CD4-positive, alpha-beta memory T cell (primary cell): ENCODE data around the gene HSPA9. TPM values are rescaled to one million over a fixed set of nuclear protein-coding genes. Genes with fewer than 3 reads are reported as not detected.
"Not testable (repeated sequence)": the region's sequence is repeated elsewhere in the genome, so short reads cannot be mapped to it uniquely, and the experiment has no call there.

Source experiments
- CTCF ChIA-PET: fragments of 350-600 bp; sonication (Branson Sonifier 250); formaldehyde crosslinking; loops from one replicate; lab custom pipeline; 2021; ENCODE audit warnings: inconsistent platforms; ENCODE audit not compliant: partially characterized antibody; lab: Charles Lee
- POLR2A ChIA-PET: fragments of 350-600 bp; sonication (Branson Sonifier 250); formaldehyde crosslinking; loops from one replicate; lab custom pipeline; 2021; ENCODE audit not compliant: partially characterized antibody; lab: Charles Lee
- DNase-seq, 5 donors: peaks; one replicate each; pipeline versions ENCODE4 v3.0.0 to v3.0.0-alpha.2; 2020 to 2022; ENCODE audit warnings: mixed read lengths in 1 of 5
- H3K27ac ChIP-seq: one replicate; pipeline ENCODE4 v1.7.0; 2013; ENCODE audit warnings: low read depth, low read length
- H3K27me3 ChIP-seq: 2 replicates; pipeline ENCODE4 v1.7.0; 2013; ENCODE audit warnings: mild to moderate bottlenecking, low read length, moderate library complexity; ENCODE audit not compliant: insufficient read depth
- H3K36me3 ChIP-seq: 2 replicates; pipeline ENCODE4 v1.7.0; 2013; ENCODE audit warnings: mild to moderate bottlenecking, low read length, moderate library complexity; ENCODE audit not compliant: insufficient read depth
- H3K4me1 ChIP-seq: 2 replicates; pipeline ENCODE4 v1.7.0; 2013; ENCODE audit warnings: mild to moderate bottlenecking, low read length, moderate library complexity; ENCODE audit not compliant: insufficient read depth
- H3K4me3 ChIP-seq, 2 donors: one replicate each; pipeline ENCODE4 v1.7.0; 2013; ENCODE audit warnings: low read length in 2 of 2, mild to moderate bottlenecking in 1 of 2
- H3K9me3 ChIP-seq, 2 donors: one replicate each; pipeline ENCODE4 v1.7.0; 2013; ENCODE audit warnings: low read length in 2 of 2, control low read depth in 1 of 2; ENCODE audit not compliant: control insufficient read depth in 1 of 2
- H3K27ac Mint-ChIP-seq, 7 donors: one replicate each; pipeline ENCODE4 v1.8.0; 2020 to 2021; ENCODE audit warnings: mixed read lengths in 7 of 7, mild to moderate bottlenecking in 6 of 7, inconsistent platforms in 3 of 7, moderate library complexity in 3 of 7
- H3K27me3 Mint-ChIP-seq, 2 donors: one replicate each; pipeline ENCODE4 v1.8.0; 2020 to 2021; ENCODE audit warnings: mixed read lengths in 2 of 2
- H3K36me3 Mint-ChIP-seq, 2 donors: one replicate each; pipeline ENCODE4 v1.8.0; 2020 to 2021; ENCODE audit warnings: mixed read lengths in 2 of 2, inconsistent platforms in 1 of 2, mild to moderate bottlenecking in 1 of 2
- H3K4me1 Mint-ChIP-seq, 4 donors: one replicate each; pipeline ENCODE4 v1.8.0; 2020 to 2021; ENCODE audit warnings: mixed read lengths in 4 of 4, mild to moderate bottlenecking in 1 of 4
- H3K4me3 Mint-ChIP-seq, 8 donors: one replicate each; pipeline ENCODE4 v1.8.0; 2020 to 2021; ENCODE audit warnings: mixed read lengths in 8 of 8, mild to moderate bottlenecking in 7 of 8, moderate library complexity in 6 of 8, inconsistent platforms in 3 of 8
- H3K9me3 Mint-ChIP-seq, 8 donors: one replicate each; pipeline ENCODE4 v1.8.0; 2020 to 2021; ENCODE audit warnings: mixed read lengths in 8 of 8, mild to moderate bottlenecking in 5 of 8, inconsistent platforms in 3 of 8, moderate library complexity in 1 of 8
- intact Hi-C: fragments of 100-400 bp; cut with micrococcal nuclease; formaldehyde crosslinking; loops from one replicate; pipeline ENCODE4 v1.15.1; 2023
- polyA plus RNA-seq, 2 donors: library from polyadenylated mRNA; unstranded; fragments of 300-500 nt; fragmentation: Illumina TruSeq; gene quantifications; one replicate each; pipeline ENCODE4 v1.2.3, GENCODE V29; 2021
- total RNA-seq, 2 experiments: library from RNA; stranded (reverse); gene quantifications; one replicate each; pipeline ENCODE4 v1.2.3, GENCODE V29; 2021

HSPA9 gene
- total and polyA plus RNA-seq, 4 experiments from 2014 or later, result 144 to 171 (median 154) TPM

GRCh38 chr5:138507485-138507884 lies 67.7 kb downstream of the HSPA9 start:
- H3K9me3 Mint-ChIP-seq, H3K4me1 Mint-ChIP-seq, H3K27me3 Mint-ChIP-seq, H3K9me3 ChIP-seq, DNase-seq, H3K27ac ChIP-seq, H3K27ac Mint-ChIP-seq, intact Hi-C loops, H3K27me3 ChIP-seq, H3K4me3 ChIP-seq, H3K4me3 Mint-ChIP-seq, POLR2A ChIA-PET, H3K4me1 ChIP-seq: not testable (repeated sequence)
- H3K36me3 Mint-ChIP-seq, result peaks cover 34 to 44% of the 10 kb centered on the region in 2 donors
- peaks cover 36% of the 10 kb centered on the region for H3K36me3 ChIP-seq
- CTCF ChIA-PET, result interaction anchor here (3.5 kb wide), 1 partner anchor 59 kb away, joined by 31 read pairs; no protein-coding TSS in a partner anchor

- intact Hi-C loops, result no loop called here
- ChIA-PET POLR2A (no interaction called here), CTCF (no interaction called here)
- Histone ChIP-seq H3K4me1 (no peaks in the 10 kb centered on the region), H3K9me3 (no peaks in the 10 kb centered on the region), H3K36me3 (peaks cover 32% of the 10 kb centered on the region), H3K27me3 (no peaks in the 10 kb centered on the region), H3K4me3 (no peak overlapping the region), H3K27ac (no peak overlapping the region)
- Mint-ChIP-seq H3K4me1 (peaks cover 0 to 4% (median 1%) of the 10 kb centered on the region in 4 donors), H3K4me3 (no peak overlapping the region), H3K36me3 (peaks cover 32 to 38% of the 10 kb centered on the region in 2 donors), H3K9me3 (no peaks in the 10 kb centered on the region), H3K27ac (no peak overlapping the region), H3K27me3 (no peaks in the 10 kb centered on the region)
- DNase-seq, result no peak
Measured at GRCh38 chr5:138506370-138507306, 68.6 kb downstream of the HSPA9 start.

GRCh38 chr5:138504799-138505198 lies 70.4 kb downstream of the HSPA9 start:
- Mint-ChIP-seq H3K27me3 (no peaks in the 10 kb centered on the region), H3K27ac (peak overlapping the region in 3 of 7 donors; percentile 12 to 30 (median 18)), H3K9me3 (no peaks in the 10 kb centered on the region), H3K36me3 (peaks cover 17 to 26% of the 10 kb centered on the region in 2 donors), H3K4me1 (peaks cover 0 to 4% (median 1%) of the 10 kb centered on the region in 4 donors), H3K4me3 (no peak overlapping the region)
- Histone ChIP-seq H3K4me1 (no peaks in the 10 kb centered on the region), H3K27ac (no peak overlapping the region), H3K4me3 (no peak overlapping the region), H3K27me3 (no peaks in the 10 kb centered on the region), H3K9me3 (no peaks in the 10 kb centered on the region), H3K36me3 (peaks cover 21% of the 10 kb centered on the region)
- ChIA-PET POLR2A (interaction anchor here (1.0 to 3.4 kb wide), 3 partner anchors 40 to 55 kb away, joined by 3 to 20 read pairs (median 7); partner anchors contain the start of gene EGR1), CTCF (interaction anchor here (0.6 to 14.0 kb wide), 9 partner anchors 8 to 762 kb away, joined by 3 to 507 read pairs (median 8); partner anchors contain the start of gene EGR1)
- DNase-seq, result no peak
- intact Hi-C loops, result no loop called here

Other genes with a start within 250 kb of the HSPA9 start
- not detected for gene CDC25C, start 243.6 kb downstream of the HSPA9 start, total RNA-seq
- not detected for gene CDC25C, start 243.6 kb downstream of the HSPA9 start, polyA plus RNA-seq
- 10 to 100 TPM; 19.3 to 20.4 TPM for gene FAM53C, start 237.1 kb downstream of the HSPA9 start, total RNA-seq
- 10 to 100 TPM; 17.2 to 18.9 TPM for gene FAM53C, start 237.1 kb downstream of the HSPA9 start, polyA plus RNA-seq
- gene KDM3B, start 222.7 kb downstream of the HSPA9 start, total RNA-seq, result 10 to 100 TPM; 84.7 to 85.6 TPM
- 10 to 100 TPM in 1 of 2 donors, 1 to 10 TPM in 1; 4.1 to 16.7 TPM for gene KDM3B, start 222.7 kb downstream of the HSPA9 start, polyA plus RNA-seq
- gene REEP2, start 136.3 kb downstream of the HSPA9 start, total RNA-seq, result not detected
- under 1 TPM in 1 of 2 donors, not detected in 1; 0.57 TPM for gene REEP2, start 136.3 kb downstream of the HSPA9 start, polyA plus RNA-seq
- 1 to 10 TPM; 1.1 TPM for gene EGR1, start 109.9 kb downstream of the HSPA9 start, total RNA-seq
- gene EGR1, start 109.9 kb downstream of the HSPA9 start, polyA plus RNA-seq, result 1 to 10 TPM in 1 of 2 donors, not detected in 1; 1.4 TPM
- gene ETF1, start 32.2 kb downstream of the HSPA9 start, total RNA-seq, result 10 to 100 TPM; 42.6 to 46.5 TPM
- 10 to 100 TPM; 31.1 to 45.2 TPM for gene ETF1, start 32.2 kb downstream of the HSPA9 start, polyA plus RNA-seq
- 10 to 100 TPM; 22.7 to 26.1 TPM for gene CTNNA1, start 178.0 kb upstream of the HSPA9 start, total RNA-seq
- 10 to 100 TPM; 10.1 to 12.2 TPM for gene CTNNA1, start 178.0 kb upstream of the HSPA9 start, polyA plus RNA-seq